Thyroid gland (tissue), 4 donors: Measurements from ENCODE around the gene SEC14L1.

ENCODE experiments used
- CTCF ChIP-seq, 6 experiments: fragments of 200-600 bp in 3 of 6; fragments of 450-650 bp in 3 of 6; sonication (generic) in 3 of 6; IDR thresholded peaks; one replicate each; pipeline ENCODE4 v1.5.1; 2016 to 2019; ENCODE audit warnings: antibody characterized with exemption in 6 of 6, mild to moderate bottlenecking in 2 of 6, inconsistent platforms in 1 of 6, moderate library complexity in 1 of 6
- POLR2A ChIP-seq, 2 donors: fragments of 450-650 bp; IDR thresholded peaks; one replicate each; pipeline ENCODE4 v1.6.1; 2017; ENCODE audit warnings: antibody characterized with exemption in 2 of 2, mild to moderate bottlenecking in 2 of 2, moderate library complexity in 1 of 2

GRCh38 chr17:77142689-77143088 lies 1.9 kb downstream of the SEC14L1 start:
- no peak for TF ChIP-seq CTCF (IDR thresholded peaks at IDR 0.05)
- no peak for TF ChIP-seq POLR2A (IDR thresholded peaks at IDR 0.05)
